Testis (tissue), 3 donors: Measurements from ENCODE around the gene ATXN7L1. TPM values are rescaled to one million over a fixed set of nuclear protein-coding genes. Genes with fewer than 3 reads are reported as not detected.

Experiments
- DNase-seq: peaks from one replicate; pipeline ENCODE4 v3.0.0-alpha.2; 2019
- H3K27ac ChIP-seq, 2 donors: fragments of 200-600 bp; sonication (generic); one replicate each; pipeline ENCODE4 v1.5.1; 2019
- H3K27me3 ChIP-seq: fragments of 200-600 bp; sonication (generic); one replicate; pipeline ENCODE4 v1.5.1; 2019
- H3K36me3 ChIP-seq: fragments of 200-600 bp; sonication (generic); one replicate; pipeline ENCODE4 v1.5.1; 2017; ENCODE audit warnings: low read depth; ENCODE audit errors: missing control alignments
- H3K4me1 ChIP-seq: fragments of 200-600 bp; sonication (generic); one replicate; pipeline ENCODE4 v1.5.1; 2019
- H3K4me3 ChIP-seq, 2 donors: fragments of 200-600 bp; sonication (generic); one replicate each; pipeline ENCODE4 v1.5.1; 2017 to 2019
- H3K9me3 ChIP-seq: fragments of 200-600 bp; sonication (generic); one replicate; pipeline ENCODE4 v1.5.1; 2017
- CTCF ChIP-seq, 3 experiments: fragments of 450-650 bp in 2 of 3; fragments of 200-600 bp in 1 of 3; sonication (generic) in 1 of 3; IDR thresholded peaks; one replicate each; pipeline ENCODE4 v1.5.1; 2016 to 2019; ENCODE audit warnings: antibody characterized with exemption in 3 of 3, mild to moderate bottlenecking in 2 of 3, moderate library complexity in 1 of 3
- POLR2A ChIP-seq: fragments of 450-650 bp; IDR thresholded peaks from one replicate; pipeline ENCODE4 v1.6.1; 2017; ENCODE audit warnings: antibody characterized with exemption, mild to moderate bottlenecking, moderate library complexity
- WGBS, 2 donors: methylation state at CpG; one replicate each; pipeline ENCODE4 v1.1.5; 2018; 5-methylcytosine and 5-hydroxymethylcytosine counted together
- intact Hi-C: fragments of 100-400 bp; cut with DNase I; formaldehyde crosslinking; loops from one replicate; pipeline ENCODE4 v1.15.1; 2023; ENCODE audit warnings: low total_unique reads
- polyA plus RNA-seq: library from polyadenylated mRNA; stranded (reverse); fragments of 350-450 nt; fragmentation: Illumina TruSeq; extraction: RNeasy Lipid Tissue Mini Kit (QIAGEN cat#74804); gene quantifications from one replicate; pipeline ENCODE4 v1.2.3, GENCODE V29; 2014; ENCODE audit warnings: low read depth, low replicate concordance; ENCODE audit not compliant: insufficient read depth
- total RNA-seq, 2 donors: library from RNA; depleted of rRNA; stranded (reverse); fragments of >200 nt; gene quantifications; one replicate each; pipeline ENCODE4 v1.2.3, GENCODE V29; 2016

The ATXN7L1 gene
- total and polyA plus RNA-seq, 3 donors from 2014 or later = 35.7 to 61.7 (median 35.9) TPM

GRCh38 chr7:105621176-105621575 is 255.2 kb downstream of the ATXN7L1 start:
- no peak for DNase-seq
- H3K36me3 ChIP-seq = no peaks in the 10 kb centered on the region
- no peaks in the 10 kb centered on the region for H3K4me1 ChIP-seq
- 41 to 43% methylated on average over 2 of the region's 2 CpGs for WGBS, 2 donors
- TF ChIP-seq POLR2A (no peak), CTCF (IDR thresholded peaks at IDR 0.05) (no peak)
- H3K27ac ChIP-seq = no peak overlapping the region
- intact Hi-C loops = no loop called here
- no peaks in the 10 kb centered on the region for H3K27me3 ChIP-seq
- no peak overlapping the region for H3K4me3 ChIP-seq
- H3K9me3 ChIP-seq = no peaks in the 10 kb centered on the region

- Histone ChIP-seq H3K36me3 (no peaks in the 10 kb centered on the region), H3K4me3 (no peak overlapping the region), H3K9me3 (no peaks in the 10 kb centered on the region), H3K27me3 (no peaks in the 10 kb centered on the region), H3K27ac (no peak overlapping the region), H3K4me1 (no peaks in the 10 kb centered on the region)
- intact Hi-C loops = no loop called here
- TF ChIP-seq POLR2A = no peak
- no peak for TF ChIP-seq CTCF (IDR thresholded peaks at IDR 0.05)
- DNase-seq = no peak
- WGBS, 2 donors = 90 to 100% methylated on average over 4 of the region's 4 CpGs
These were observed 256.8 kb downstream of the ATXN7L1 start for GRCh38 chr7:105619590-105619989.

GRCh38 chr7:105618016-105618296 is 258.4 kb downstream of the ATXN7L1 start:
- Histone ChIP-seq H3K27ac (no peak overlapping the region), H3K36me3 (no peaks in the 10 kb centered on the region), H3K4me3 (no peak overlapping the region), H3K4me1 (no peaks in the 10 kb centered on the region), H3K27me3 (no peaks in the 10 kb centered on the region), H3K9me3 (no peaks in the 10 kb centered on the region)
- intact Hi-C loops = no loop called here
- DNase-seq = no peak
- 82 to 89% methylated on average over 5 of the region's 5 CpGs for WGBS, 2 donors
- TF ChIP-seq CTCF (IDR thresholded peaks at IDR 0.05) (no peak), POLR2A (no peak)

GRCh38 chr7:105617280-105618015 is 259.0 kb downstream of the ATXN7L1 start:
- WGBS, 2 donors = 95 to 96% methylated on average over 9 to 14 of the region's 14 CpGs
- no peak for DNase-seq
- TF ChIP-seq CTCF (IDR thresholded peaks at IDR 0.05) (no peak), POLR2A (no peak)
- no peaks in the 10 kb centered on the region for H3K4me1 ChIP-seq
- H3K9me3 ChIP-seq = no peaks in the 10 kb centered on the region
- H3K4me3 ChIP-seq = no peak overlapping the region
- H3K27me3 ChIP-seq = no peaks in the 10 kb centered on the region
- H3K27ac ChIP-seq = no peak overlapping the region
- intact Hi-C loops = no loop called here
- no peaks in the 10 kb centered on the region for H3K36me3 ChIP-seq

DNA sequence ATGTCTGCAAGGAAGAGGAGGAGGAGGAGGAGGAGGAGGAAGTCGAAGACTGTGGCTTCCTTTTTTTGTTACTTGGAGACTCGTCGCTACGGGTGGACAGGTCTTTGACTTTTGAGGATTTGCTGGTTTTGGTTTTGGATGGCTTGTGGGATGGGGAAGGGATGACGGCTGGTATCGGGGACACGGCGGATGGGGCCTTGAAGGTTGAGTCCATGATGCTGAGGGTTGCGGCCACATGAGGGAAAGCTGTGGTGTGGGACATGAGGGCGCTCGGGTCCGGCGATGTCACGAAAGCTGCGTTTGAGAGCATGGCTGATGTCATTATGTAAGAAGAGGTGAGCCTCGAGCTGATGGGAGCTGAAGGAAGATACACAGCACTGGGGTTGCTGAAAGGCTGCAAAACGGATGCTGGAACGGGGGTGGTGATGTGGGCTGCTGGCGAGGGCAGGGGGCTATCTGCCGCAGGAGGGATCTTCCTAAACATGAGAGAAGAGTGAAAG is 262.0 kb downstream of the ATXN7L1 start:
- intact Hi-C loops = no loop called here
- DNase-seq = no peak
- TF ChIP-seq POLR2A = no peak
- Histone ChIP-seq H3K4me3 (no peak overlapping the region), H3K36me3 (no peaks in the 10 kb centered on the region), H3K4me1 (no peaks in the 10 kb centered on the region), H3K9me3 (no peaks in the 10 kb centered on the region), H3K27ac (no peak overlapping the region), H3K27me3 (no peaks in the 10 kb centered on the region)
- 88 to 90% methylated on average over 20 of the region's 20 CpGs for WGBS, 2 donors
